Measurements from ENCODE around the gene AGO4. TPM values are rescaled to one million over a fixed set of nuclear protein-coding genes. Genes with fewer than 3 reads are reported as not detected.

The AGO4 gene
- total RNA-seq, 1 donor from 2014 or later: 21.4 TPM

- TF ChIP-seq, protein P1, sequence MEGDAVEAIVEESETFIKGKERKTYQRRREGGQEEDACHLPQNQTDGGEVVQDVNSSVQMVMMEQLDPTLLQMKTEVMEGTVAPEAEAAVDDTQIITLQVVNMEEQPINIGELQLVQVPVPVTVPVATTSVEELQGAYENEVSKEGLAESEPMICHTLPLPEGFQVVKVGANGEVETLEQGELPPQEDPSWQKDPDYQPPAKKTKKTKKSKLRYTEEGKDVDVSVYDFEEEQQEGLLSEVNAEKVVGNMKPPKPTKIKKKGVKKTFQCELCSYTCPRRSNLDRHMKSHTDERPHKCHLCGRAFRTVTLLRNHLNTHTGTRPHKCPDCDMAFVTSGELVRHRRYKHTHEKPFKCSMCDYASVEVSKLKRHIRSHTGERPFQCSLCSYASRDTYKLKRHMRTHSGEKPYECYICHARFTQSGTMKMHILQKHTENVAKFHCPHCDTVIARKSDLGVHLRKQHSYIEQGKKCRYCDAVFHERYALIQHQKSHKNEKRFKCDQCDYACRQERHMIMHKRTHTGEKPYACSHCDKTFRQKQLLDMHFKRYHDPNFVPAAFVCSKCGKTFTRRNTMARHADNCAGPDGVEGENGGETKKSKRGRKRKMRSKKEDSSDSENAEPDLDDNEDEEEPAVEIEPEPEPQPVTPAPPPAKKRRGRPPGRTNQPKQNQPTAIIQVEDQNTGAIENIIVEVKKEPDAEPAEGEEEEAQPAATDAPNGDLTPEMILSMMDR (conservative IDR thresholded peaks at IDR 0.05): no peak
- Mint-ChIP-seq H3K27ac (no peak overlapping the region), H3K27me3 (no peaks in the 10 kb centered on the region), H3K9me3 (no peaks in the 10 kb centered on the region), H3K4me1 (ENCODE audit: unreplicated experiment) (no peaks in the 10 kb centered on the region), H3K36me3 (peaks cover 24% of the 10 kb centered on the region), H3K4me3 (no peak overlapping the region)
- no peak for DNase-seq (ENCODE audit: extremely low spot score, unreplicated experiment)
Measured at GRCh38 chr1:35893051-35893879, 85.4 kb downstream of the AGO4 start.

- no peak for DNase-seq (ENCODE audit: extremely low spot score, unreplicated experiment)
- H3K27ac Mint-ChIP-seq: no peak overlapping the region
- H3K4me1 Mint-ChIP-seq (ENCODE audit: unreplicated experiment): no peaks in the 10 kb centered on the region
- TF ChIP-seq, protein P1 (conservative IDR thresholded peaks at IDR 0.05): no peak
- peaks cover 21% of the 10 kb centered on the region for H3K36me3 Mint-ChIP-seq
- no peaks in the 10 kb centered on the region for H3K9me3 Mint-ChIP-seq
- no peaks in the 10 kb centered on the region for H3K27me3 Mint-ChIP-seq
- no peak overlapping the region for H3K4me3 Mint-ChIP-seq
Measured at GRCh38 chr1:35894183-35894582, 86.4 kb downstream of the AGO4 start.

GRCh38 chr1:35894656-35895055 lies 86.8 kb downstream of the AGO4 start:
- DNase-seq (ENCODE audit: extremely low spot score, unreplicated experiment): no peak
- Mint-ChIP-seq H3K27ac (no peak overlapping the region), H3K27me3 (no peaks in the 10 kb centered on the region), H3K4me1 (ENCODE audit: unreplicated experiment) (no peaks in the 10 kb centered on the region), H3K9me3 (no peaks in the 10 kb centered on the region), H3K36me3 (peaks cover 22% of the 10 kb centered on the region), H3K4me3 (no peak overlapping the region)
- TF ChIP-seq, protein P1 (conservative IDR thresholded peaks at IDR 0.05): no peak

GRCh38 chr1:35899941-35900340 lies 92.1 kb downstream of the AGO4 start:
- no peak overlapping the region for H3K4me3 Mint-ChIP-seq
- no peaks in the 10 kb centered on the region for H3K27me3 Mint-ChIP-seq
- no peaks in the 10 kb centered on the region for H3K4me1 Mint-ChIP-seq (ENCODE audit: unreplicated experiment)
- TF ChIP-seq, protein P1 (conservative IDR thresholded peaks at IDR 0.05): no peak
- H3K36me3 Mint-ChIP-seq: peaks cover 36% of the 10 kb centered on the region
- no peak for DNase-seq (ENCODE audit: extremely low spot score, unreplicated experiment)
- no peaks in the 10 kb centered on the region for H3K9me3 Mint-ChIP-seq
- H3K27ac Mint-ChIP-seq: no peak overlapping the region

GRCh38 chr1:35901235-35901634 lies 93.4 kb downstream of the AGO4 start:
- H3K27ac Mint-ChIP-seq: no peak overlapping the region
- TF ChIP-seq, protein P1 (conservative IDR thresholded peaks at IDR 0.05): no peak

More at GRCh38 chr1:35901235-35901634, 93.4 kb downstream of the AGO4 start:
- H3K4me3 Mint-ChIP-seq: no peak overlapping the region
- no peak for DNase-seq (ENCODE audit: extremely low spot score, unreplicated experiment)
- no peaks in the 10 kb centered on the region for H3K4me1 Mint-ChIP-seq (ENCODE audit: unreplicated experiment)
- H3K27me3 Mint-ChIP-seq: no peaks in the 10 kb centered on the region
- no peaks in the 10 kb centered on the region for H3K9me3 Mint-ChIP-seq
- H3K36me3 Mint-ChIP-seq: peaks cover 37% of the 10 kb centered on the region
